Osteoblast (primary cell): ENCODE measurements around the gene CAP2. TPM values are rescaled to one million over a fixed set of nuclear protein-coding genes. Genes with fewer than 3 reads are reported as not detected.

Source experiments
- DNase-seq: peaks from one replicate; pipeline ENCODE4 v3.0.0; 2011; ENCODE audit warnings: low spot score, mixed read lengths; ENCODE audit not compliant: insufficient read length; ENCODE audit errors: missing footprints
- H2AFZ ChIP-seq: 2 replicates; pipeline ENCODE4 v1.6.0; 2011; ENCODE audit warnings: mild to moderate bottlenecking, low read length
- H3K27ac ChIP-seq: 2 replicates; pipeline ENCODE4 v1.5.1; 2011; ENCODE audit warnings: mild to moderate bottlenecking, low read depth, low read length, moderate library complexity
- H3K27me3 ChIP-seq: 2 replicates; pipeline ENCODE4 v1.6.0; 2012; ENCODE audit warnings: mild to moderate bottlenecking, control low read depth, inconsistent platforms, low read length, moderate library complexity; ENCODE audit not compliant: insufficient read depth
- H3K36me3 ChIP-seq: 2 replicates; pipeline ENCODE4 v1.5.1; 2011; ENCODE audit warnings: mild to moderate bottlenecking, low read length, control low read depth, moderate library complexity; ENCODE audit not compliant: insufficient read depth
- H3K4me1 ChIP-seq: 2 replicates; pipeline ENCODE4 v1.5.1; 2011; ENCODE audit warnings: mild to moderate bottlenecking, low read length, control low read depth, moderate library complexity; ENCODE audit not compliant: insufficient read depth
- H3K4me2 ChIP-seq: 2 replicates; pipeline ENCODE4 v1.6.0; 2011; ENCODE audit warnings: mild to moderate bottlenecking, low read length; ENCODE audit not compliant: insufficient read depth
- H3K4me3 ChIP-seq: fragments of 200-600 bp; sonication (generic); 3 replicates; pipeline ENCODE4 v1.5.1; 2012; ENCODE audit warnings: mild to moderate bottlenecking, low read length, inconsistent platforms; ENCODE audit not compliant: insufficient read depth
- H3K79me2 ChIP-seq: 2 replicates; pipeline ENCODE4 v1.6.0; 2012; ENCODE audit warnings: mild to moderate bottlenecking, low read length, control low read depth, inconsistent platforms; ENCODE audit not compliant: insufficient read depth
- H3K9me3 ChIP-seq: 2 replicates; pipeline ENCODE4 v1.5.1; 2011; ENCODE audit warnings: low read depth, low read length, control low read depth
- H4K20me1 ChIP-seq: 2 replicates; pipeline ENCODE4 v1.6.0; 2012; ENCODE audit warnings: mild to moderate bottlenecking, low read length, control low read depth; ENCODE audit not compliant: insufficient read depth
- CTCF ChIP-seq: IDR thresholded peaks from 2 replicates; pipeline ENCODE4 v1.5.1; 2011; ENCODE audit warnings: mild to moderate bottlenecking, low read depth, low read length, moderate library complexity; ENCODE audit errors: extremely low read depth
- total RNA-seq: library from RNA; depleted of rRNA; stranded (reverse); fragments of >200 nt; gene quantifications from 2 replicates; pipeline ENCODE4 v1.2.3, GENCODE V29; 2012

Gene CAP2
- total RNA-seq, 1 donor, result 12.3 TPM

- H3K4me2 ChIP-seq, result no peak overlapping the region
- no peak overlapping the region for H3K4me3 ChIP-seq
- no peak overlapping the region for H2AFZ ChIP-seq
- no peaks in the 10 kb centered on the region for H3K79me2 ChIP-seq
- H3K9me3 ChIP-seq, result no peaks in the 10 kb centered on the region
- H3K27me3 ChIP-seq, result no peaks in the 10 kb centered on the region
- peaks cover 8% of the 10 kb centered on the region for H3K4me1 ChIP-seq
- TF ChIP-seq CTCF, result no peak
- H3K27ac ChIP-seq, result no peak overlapping the region
- H4K20me1 ChIP-seq, result no peaks in the 10 kb centered on the region
- no peak for DNase-seq
- no peaks in the 10 kb centered on the region for H3K36me3 ChIP-seq
Observed at GRCh38 chr6:17591287-17591686, 197.9 kb downstream of the CAP2 start.

DNA sequence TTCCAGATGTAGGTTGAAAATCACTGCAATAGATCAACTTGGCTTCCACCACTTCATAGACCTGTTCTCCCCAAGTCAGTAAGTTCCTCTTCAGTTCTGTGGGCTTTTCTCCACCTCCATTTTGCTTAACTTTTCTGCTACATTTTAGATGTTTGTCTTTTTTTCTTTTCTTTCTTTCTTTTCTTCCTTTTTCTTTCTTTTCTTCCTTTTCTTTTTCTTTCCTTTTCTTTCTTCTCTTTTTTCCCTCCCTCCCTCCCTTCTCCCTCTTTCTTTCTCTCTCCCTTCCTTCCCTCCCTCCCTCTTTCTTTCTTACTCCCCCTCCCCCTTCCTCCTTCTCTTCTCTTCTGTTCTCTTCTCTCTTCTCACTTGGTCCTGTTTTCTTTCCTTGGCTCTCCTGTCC, 199.9 kb downstream of the CAP2 start:
- H3K27ac ChIP-seq, result no peak overlapping the region
- TF ChIP-seq CTCF, result no peak
- no peaks in the 10 kb centered on the region for H3K79me2 ChIP-seq
- no peaks in the 10 kb centered on the region for H3K9me3 ChIP-seq
- DNase-seq, result no peak
- H2AFZ ChIP-seq, result no peak overlapping the region
- no peaks in the 10 kb centered on the region for H4K20me1 ChIP-seq
- H3K4me1 ChIP-seq, result peaks cover 8% of the 10 kb centered on the region
- no peak overlapping the region for H3K4me3 ChIP-seq
- H3K36me3 ChIP-seq, result no peaks in the 10 kb centered on the region
- H3K4me2 ChIP-seq, result no peak overlapping the region
- no peaks in the 10 kb centered on the region for H3K27me3 ChIP-seq

GRCh38 chr6:17596085-17596484, 202.7 kb downstream of the CAP2 start:
- no peak overlapping the region for H3K4me2 ChIP-seq
- no peak for TF ChIP-seq CTCF
- H3K79me2 ChIP-seq, result peaks cover 10% of the 10 kb centered on the region
- no peak overlapping the region for H3K4me3 ChIP-seq
- DNase-seq, result no peak
- H3K27ac ChIP-seq, result no peak overlapping the region
- no peaks in the 10 kb centered on the region for H3K36me3 ChIP-seq
- H4K20me1 ChIP-seq, result no peaks in the 10 kb centered on the region
- peaks cover 4% of the 10 kb centered on the region for H3K4me1 ChIP-seq
- no peaks in the 10 kb centered on the region for H3K27me3 ChIP-seq
- H3K9me3 ChIP-seq, result no peaks in the 10 kb centered on the region
- no peak overlapping the region for H2AFZ ChIP-seq

DNA sequence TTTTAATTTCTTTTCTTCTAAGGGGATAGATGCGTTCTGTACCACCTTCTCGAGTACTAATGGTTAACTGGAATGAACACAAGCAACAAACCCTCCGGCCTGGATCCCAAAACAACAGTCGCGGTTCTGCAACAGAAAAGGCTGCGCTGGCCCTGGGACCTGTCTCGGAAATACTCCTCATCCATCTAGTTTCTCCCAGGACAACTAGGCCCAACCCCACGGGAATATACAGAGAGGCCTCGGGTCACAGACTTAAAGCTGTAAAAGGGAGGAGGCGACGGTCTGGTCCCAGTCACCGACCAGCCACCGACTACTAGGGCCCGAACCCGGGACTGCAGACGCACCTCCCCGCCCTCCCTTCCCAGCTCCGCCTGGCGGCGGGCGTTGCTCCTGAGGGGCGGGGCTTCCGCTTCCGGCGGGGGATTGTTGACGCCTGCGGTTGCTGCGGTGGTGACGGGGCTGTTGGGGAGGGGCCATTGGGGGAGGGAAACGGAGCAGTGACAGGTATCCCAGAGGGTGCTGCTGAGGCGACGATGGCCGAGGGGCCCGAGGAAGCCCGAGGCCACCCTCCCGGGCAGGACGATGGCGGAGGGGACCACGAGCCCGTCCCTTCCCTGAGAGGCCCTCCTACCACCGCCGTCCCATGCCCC, 206.6 kb downstream of the CAP2 start, which contains the start of gene FAM8A1:
Gene FAM8A1, plus strand, starts transcription at position 426 of the 650 bp plus-strand sequence. Its CDS starts 108 bp downstream, at position 534.
- TF ChIP-seq CTCF, result peak; percentile 33
- H3K4me1 ChIP-seq, result peaks cover 4% of the 10 kb centered on the region
- H3K9me3 ChIP-seq, result no peaks in the 10 kb centered on the region
- H3K36me3 ChIP-seq, result peaks cover 9% of the 10 kb centered on the region
- DNase-seq, result peak; percentile 96
- peak within 1 kb of the TSS; percentile 54 for H3K27ac ChIP-seq
- H3K4me2 ChIP-seq, result peak within 1 kb of the TSS; percentile 98
- H2AFZ ChIP-seq, result peak within 1 kb of the TSS; percentile 88
- peaks cover 17% of the 10 kb centered on the region for H3K79me2 ChIP-seq
- no peaks in the 10 kb centered on the region for H3K27me3 ChIP-seq
- H3K4me3 ChIP-seq, result peak within 1 kb of the TSS; percentile 90
- no peaks in the 10 kb centered on the region for H4K20me1 ChIP-seq
